GM23338 (cell line): ENCODE data around the gene FOXL2NB. TPM values are rescaled to one million over a fixed set of nuclear protein-coding genes. Genes with fewer than 3 reads are reported as not detected.

Experiments
- polyA plus RNA-seq: library from polyadenylated mRNA; unstranded; fragments of >200 nt; fragmentation: Nextera tagmentation; extraction: Ambion mirVana; gene quantifications from 2 replicates; pipeline ENCODE4 v1.2.1, GENCODE V29; 2016
- total RNA-seq: library from RNA; depleted of rRNA; stranded (reverse); fragments of >200 nt; shearing (Covaris generic); gene quantifications from 2 replicates; pipeline ENCODE4 v1.2.3, GENCODE V29; 2014; rRNA removed

FOXL2NB gene
- total and polyA plus RNA-seq, 2 experiments from 2014 or later: 11.2 to 15.6 TPM

Other genes starting within 250 kb of the FOXL2NB start
- 32.1 and 32.4 TPM in 2 replicates for gene PIK3CB, start 112.3 kb upstream of the FOXL2NB start, total RNA-seq
- 11.7 and 13.3 TPM in 2 replicates for gene PIK3CB, start 112.3 kb upstream of the FOXL2NB start, polyA plus RNA-seq
- 2.3 and 3.5 TPM in 2 replicates for gene FOXL2, start 80 bp upstream of the FOXL2NB start, total RNA-seq
- 0.89 and 1.2 TPM in 2 replicates for gene FOXL2, start 80 bp upstream of the FOXL2NB start, polyA plus RNA-seq
- not detected in 2 replicates for gene PRR23A, start 59.1 kb downstream of the FOXL2NB start, total RNA-seq
- gene PRR23A, start 59.1 kb downstream of the FOXL2NB start, polyA plus RNA-seq: not detected in 2 replicates
- not detected in 2 replicates for gene PRR23B, start 73.7 kb downstream of the FOXL2NB start, total RNA-seq
- gene PRR23B, start 73.7 kb downstream of the FOXL2NB start, polyA plus RNA-seq: not detected in 2 replicates
- gene PRR23C, start 97.7 kb downstream of the FOXL2NB start, total RNA-seq: not detected in 2 replicates
- not detected in 2 replicates for gene PRR23C, start 97.7 kb downstream of the FOXL2NB start, polyA plus RNA-seq